WTC11 (cell line): Measurements from ENCODE around the gene ZNF175. TPM values are rescaled to one million over a fixed set of nuclear protein-coding genes. Genes with fewer than 3 reads are reported as not detected.

Experiments
- ATAC-seq: fragments of 200-7000 bp; cut with Tn5 transposase; 2 replicates; pipeline ENCODE4 v1.10.0; 2021; ENCODE audit warnings: mild to moderate bottlenecking, moderate library complexity
- CTCF ChIA-PET: fragments of 300-600 bp; sonication (Branson Sonifier 250); formaldehyde crosslinking; loops from one replicate; lab custom pipeline; 2021; ENCODE audit warnings: antibody characterized with exemption; lab: Charles Lee
- POLR2A ChIA-PET: fragments of 350-600 bp; sonication (Branson Sonifier 250); formaldehyde crosslinking; loops from one replicate; lab custom pipeline; 2021; ENCODE audit warnings: antibody characterized with exemption; lab: Charles Lee
- DNase-seq: peaks from one replicate; pipeline ENCODE4 v3.0.0; 2021; ENCODE audit warnings: low spot score
- H3K27ac Mint-ChIP-seq: 2 replicates; pipeline ENCODE4 v1.8.0; 2021; ENCODE audit warnings: mixed read lengths
- H3K27me3 Mint-ChIP-seq: 2 replicates; pipeline ENCODE4 v1.8.0; 2021; ENCODE audit warnings: low read depth, mild to moderate bottlenecking, moderate library complexity, mixed read lengths
- H3K36me3 Mint-ChIP-seq: 2 replicates; pipeline ENCODE4 v1.8.0; 2021; ENCODE audit warnings: mixed read lengths
- H3K4me1 Mint-ChIP-seq: 2 replicates; pipeline ENCODE4 v1.8.0; 2022; ENCODE audit warnings: mixed read lengths
- H3K4me3 Mint-ChIP-seq: 2 replicates; pipeline ENCODE4 v1.8.0; 2021; ENCODE audit warnings: mild to moderate bottlenecking, moderate library complexity, mixed read lengths
- H3K9me3 Mint-ChIP-seq: 2 replicates; pipeline ENCODE4 v1.8.0; 2021; ENCODE audit warnings: mixed read lengths
- ATF1 ChIP-seq: sonication (generic); formaldehyde crosslinking; IDR thresholded peaks from 2 replicates; pipeline ENCODE4 v1.8.1; 2023; ENCODE audit warnings: mild to moderate bottlenecking, moderate library complexity, missing genetic modification reagents
- ESRRA ChIP-seq: sonication (generic); formaldehyde crosslinking; IDR thresholded peaks from 2 replicates; pipeline ENCODE4 v1.8.1; 2022; ENCODE audit warnings: mild to moderate bottlenecking, missing genetic modification reagents, borderline replicate concordance
- ETV6 ChIP-seq: sonication (generic); formaldehyde crosslinking; IDR thresholded peaks from 2 replicates; pipeline ENCODE4 v1.8.1; 2022; ENCODE audit warnings: mild to moderate bottlenecking, missing genetic modification reagents
- FOXP4 ChIP-seq: sonication (generic); formaldehyde crosslinking; IDR thresholded peaks from 2 replicates; pipeline ENCODE4 v1.8.0; 2022; ENCODE audit warnings: mild to moderate bottlenecking, missing genetic modification reagents
- GTF2I ChIP-seq: fragments of 250-450 bp; sonication (Bioruptor Pico); conservative IDR thresholded peaks from 2 replicates; pipeline ENCODE4 v1.4.0; 2021; ENCODE audit warnings: mild to moderate bottlenecking
- MLX ChIP-seq: sonication (generic); formaldehyde crosslinking; IDR thresholded peaks from 2 replicates; pipeline ENCODE4 v1.8.1; 2023; ENCODE audit warnings: mild to moderate bottlenecking, missing genetic modification reagents, moderate library complexity
- RELA ChIP-seq: sonication (generic); formaldehyde crosslinking; IDR thresholded peaks from 2 replicates; pipeline ENCODE4 v1.8.1; 2022; ENCODE audit warnings: missing genetic modification reagents, mild to moderate bottlenecking, borderline replicate concordance
- SOX15 ChIP-seq: fragments of 250-450 bp; sonication (Bioruptor Pico); IDR thresholded peaks from 2 replicates; pipeline ENCODE4 v1.9.0; 2021; ENCODE audit warnings: mild to moderate bottlenecking
- STAT6 ChIP-seq: sonication (generic); formaldehyde crosslinking; conservative IDR thresholded peaks from 2 replicates; pipeline ENCODE4 v1.8.1; 2023; ENCODE audit warnings: mild to moderate bottlenecking, low read depth, missing genetic modification reagents, moderate library complexity
- TEAD1 ChIP-seq: sonication (generic); formaldehyde crosslinking; IDR thresholded peaks from 2 replicates; pipeline ENCODE4 v1.8.0; 2022; ENCODE audit warnings: mild to moderate bottlenecking, missing genetic modification reagents
- TP53 ChIP-seq: sonication (generic); formaldehyde crosslinking; IDR thresholded peaks from 2 replicates; pipeline ENCODE4 v1.8.1; 2023; ENCODE audit warnings: mild to moderate bottlenecking, missing genetic modification reagents
- ZNF425 ChIP-seq: fragments of 250-450 bp; sonication (Bioruptor Pico); conservative IDR thresholded peaks from 2 replicates; pipeline ENCODE4 v1.9.0; 2021; ENCODE audit warnings: mild to moderate bottlenecking
- total RNA-seq: library from RNA; stranded (reverse); gene quantifications from 3 replicates; pipeline ENCODE4 v1.2.3, GENCODE V29; 2021
- TF ChIP-seq, protein P1 (sequence below): fragments of 250-450 bp; sonication (Bioruptor Pico); IDR thresholded peaks from 2 replicates; pipeline ENCODE4 v1.9.0; 2021; ENCODE audit warnings: mild to moderate bottlenecking, borderline replicate concordance
- TF ChIP-seq, protein P2 (sequence below): sonication (generic); formaldehyde crosslinking; IDR thresholded peaks from 2 replicates; pipeline ENCODE4 v1.8.1; 2022; ENCODE audit warnings: low read depth, mild to moderate bottlenecking, moderate library complexity, missing genetic modification reagents, borderline replicate concordance
- TF ChIP-seq, protein P3 (sequence below): sonication (generic); formaldehyde crosslinking; IDR thresholded peaks from 2 replicates; pipeline ENCODE4 v1.8.0; 2023; ENCODE audit warnings: missing genetic modification reagents, mild to moderate bottlenecking, borderline replicate concordance
- TF ChIP-seq, protein P4 (sequence below): sonication (generic); formaldehyde crosslinking; IDR thresholded peaks from 2 replicates; pipeline ENCODE4 v1.8.1; 2022; ENCODE audit warnings: mild to moderate bottlenecking, moderate library complexity, missing genetic modification reagents

The ZNF175 gene
- total RNA-seq, 1 experiment from 2014 or later: 10.9 TPM

- CTCF ChIA-PET: interaction anchor here (1.1 to 1.8 kb wide), 3 partner anchors 12 to 132 kb away, joined by 4 to 12 read pairs (median 7); no protein-coding TSS in a partner anchor
- no peaks in the 10 kb centered on the region for H3K36me3 Mint-ChIP-seq
- H3K4me3 Mint-ChIP-seq: peak overlapping the region; percentile 15; the same call in 1 of the 2 replicates
- H3K27ac Mint-ChIP-seq: no peak overlapping the region
- H3K4me1 Mint-ChIP-seq: peaks cover 3% of the 10 kb centered on the region
- ATAC-seq: peak; percentile 99
- H3K9me3 Mint-ChIP-seq: peaks cover 2% of the 10 kb centered on the region; the same call in 1 of the 2 replicates
- H3K27me3 Mint-ChIP-seq: peaks cover 38% of the 10 kb centered on the region
- peak; percentile 97 for DNase-seq
- POLR2A ChIA-PET: no interaction called here
- TF ChIP-seq, protein P1, sequence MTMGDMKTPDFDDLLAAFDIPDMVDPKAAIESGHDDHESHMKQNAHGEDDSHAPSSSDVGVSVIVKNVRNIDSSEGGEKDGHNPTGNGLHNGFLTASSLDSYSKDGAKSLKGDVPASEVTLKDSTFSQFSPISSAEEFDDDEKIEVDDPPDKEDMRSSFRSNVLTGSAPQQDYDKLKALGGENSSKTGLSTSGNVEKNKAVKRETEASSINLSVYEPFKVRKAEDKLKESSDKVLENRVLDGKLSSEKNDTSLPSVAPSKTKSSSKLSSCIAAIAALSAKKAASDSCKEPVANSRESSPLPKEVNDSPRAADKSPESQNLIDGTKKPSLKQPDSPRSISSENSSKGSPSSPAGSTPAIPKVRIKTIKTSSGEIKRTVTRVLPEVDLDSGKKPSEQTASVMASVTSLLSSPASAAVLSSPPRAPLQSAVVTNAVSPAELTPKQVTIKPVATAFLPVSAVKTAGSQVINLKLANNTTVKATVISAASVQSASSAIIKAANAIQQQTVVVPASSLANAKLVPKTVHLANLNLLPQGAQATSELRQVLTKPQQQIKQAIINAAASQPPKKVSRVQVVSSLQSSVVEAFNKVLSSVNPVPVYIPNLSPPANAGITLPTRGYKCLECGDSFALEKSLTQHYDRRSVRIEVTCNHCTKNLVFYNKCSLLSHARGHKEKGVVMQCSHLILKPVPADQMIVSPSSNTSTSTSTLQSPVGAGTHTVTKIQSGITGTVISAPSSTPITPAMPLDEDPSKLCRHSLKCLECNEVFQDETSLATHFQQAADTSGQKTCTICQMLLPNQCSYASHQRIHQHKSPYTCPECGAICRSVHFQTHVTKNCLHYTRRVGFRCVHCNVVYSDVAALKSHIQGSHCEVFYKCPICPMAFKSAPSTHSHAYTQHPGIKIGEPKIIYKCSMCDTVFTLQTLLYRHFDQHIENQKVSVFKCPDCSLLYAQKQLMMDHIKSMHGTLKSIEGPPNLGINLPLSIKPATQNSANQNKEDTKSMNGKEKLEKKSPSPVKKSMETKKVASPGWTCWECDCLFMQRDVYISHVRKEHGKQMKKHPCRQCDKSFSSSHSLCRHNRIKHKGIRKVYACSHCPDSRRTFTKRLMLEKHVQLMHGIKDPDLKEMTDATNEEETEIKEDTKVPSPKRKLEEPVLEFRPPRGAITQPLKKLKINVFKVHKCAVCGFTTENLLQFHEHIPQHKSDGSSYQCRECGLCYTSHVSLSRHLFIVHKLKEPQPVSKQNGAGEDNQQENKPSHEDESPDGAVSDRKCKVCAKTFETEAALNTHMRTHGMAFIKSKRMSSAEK (CRISPR knock-in tag): no peak
- TF ChIP-seq ATF1 (CRISPR knock-in tag): no peak
- TF ChIP-seq, protein P2, sequence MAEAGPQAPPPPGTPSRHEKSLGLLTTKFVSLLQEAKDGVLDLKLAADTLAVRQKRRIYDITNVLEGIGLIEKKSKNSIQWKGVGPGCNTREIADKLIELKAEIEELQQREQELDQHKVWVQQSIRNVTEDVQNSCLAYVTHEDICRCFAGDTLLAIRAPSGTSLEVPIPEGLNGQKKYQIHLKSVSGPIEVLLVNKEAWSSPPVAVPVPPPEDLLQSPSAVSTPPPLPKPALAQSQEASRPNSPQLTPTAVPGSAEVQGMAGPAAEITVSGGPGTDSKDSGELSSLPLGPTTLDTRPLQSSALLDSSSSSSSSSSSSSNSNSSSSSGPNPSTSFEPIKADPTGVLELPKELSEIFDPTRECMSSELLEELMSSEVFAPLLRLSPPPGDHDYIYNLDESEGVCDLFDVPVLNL (CRISPR knock-in tag): 0 out of 2 replicates have a peak, but pooled peaks have one; percentile 19
- TF ChIP-seq, protein P3, sequence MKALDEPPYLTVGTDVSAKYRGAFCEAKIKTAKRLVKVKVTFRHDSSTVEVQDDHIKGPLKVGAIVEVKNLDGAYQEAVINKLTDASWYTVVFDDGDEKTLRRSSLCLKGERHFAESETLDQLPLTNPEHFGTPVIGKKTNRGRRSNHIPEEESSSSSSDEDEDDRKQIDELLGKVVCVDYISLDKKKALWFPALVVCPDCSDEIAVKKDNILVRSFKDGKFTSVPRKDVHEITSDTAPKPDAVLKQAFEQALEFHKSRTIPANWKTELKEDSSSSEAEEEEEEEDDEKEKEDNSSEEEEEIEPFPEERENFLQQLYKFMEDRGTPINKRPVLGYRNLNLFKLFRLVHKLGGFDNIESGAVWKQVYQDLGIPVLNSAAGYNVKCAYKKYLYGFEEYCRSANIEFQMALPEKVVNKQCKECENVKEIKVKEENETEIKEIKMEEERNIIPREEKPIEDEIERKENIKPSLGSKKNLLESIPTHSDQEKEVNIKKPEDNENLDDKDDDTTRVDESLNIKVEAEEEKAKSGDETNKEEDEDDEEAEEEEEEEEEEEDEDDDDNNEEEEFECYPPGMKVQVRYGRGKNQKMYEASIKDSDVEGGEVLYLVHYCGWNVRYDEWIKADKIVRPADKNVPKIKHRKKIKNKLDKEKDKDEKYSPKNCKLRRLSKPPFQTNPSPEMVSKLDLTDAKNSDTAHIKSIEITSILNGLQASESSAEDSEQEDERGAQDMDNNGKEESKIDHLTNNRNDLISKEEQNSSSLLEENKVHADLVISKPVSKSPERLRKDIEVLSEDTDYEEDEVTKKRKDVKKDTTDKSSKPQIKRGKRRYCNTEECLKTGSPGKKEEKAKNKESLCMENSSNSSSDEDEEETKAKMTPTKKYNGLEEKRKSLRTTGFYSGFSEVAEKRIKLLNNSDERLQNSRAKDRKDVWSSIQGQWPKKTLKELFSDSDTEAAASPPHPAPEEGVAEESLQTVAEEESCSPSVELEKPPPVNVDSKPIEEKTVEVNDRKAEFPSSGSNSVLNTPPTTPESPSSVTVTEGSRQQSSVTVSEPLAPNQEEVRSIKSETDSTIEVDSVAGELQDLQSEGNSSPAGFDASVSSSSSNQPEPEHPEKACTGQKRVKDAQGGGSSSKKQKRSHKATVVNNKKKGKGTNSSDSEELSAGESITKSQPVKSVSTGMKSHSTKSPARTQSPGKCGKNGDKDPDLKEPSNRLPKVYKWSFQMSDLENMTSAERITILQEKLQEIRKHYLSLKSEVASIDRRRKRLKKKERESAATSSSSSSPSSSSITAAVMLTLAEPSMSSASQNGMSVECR (CRISPR knock-in tag): peak; percentile 99
- TF ChIP-seq ESRRA (CRISPR knock-in tag): peak; percentile 65; the same call in 1 of the 2 replicates
- TF ChIP-seq MLX: no peak
- TF ChIP-seq TP53 (CRISPR knock-in tag): no peak
- 0 out of 2 replicates have a peak, but pooled peaks have one; percentile 42 for TF ChIP-seq RELA (CRISPR knock-in tag)
- TF ChIP-seq ZNF425 (CRISPR knock-in tag): no peak
- no peak for TF ChIP-seq STAT6 (CRISPR knock-in tag)
- TF ChIP-seq ETV6 (CRISPR knock-in tag): peak; percentile 95; the same call in 1 of the 2 replicates
- TF ChIP-seq GTF2I (CRISPR knock-in tag): no peak
- TF ChIP-seq, protein P4, sequence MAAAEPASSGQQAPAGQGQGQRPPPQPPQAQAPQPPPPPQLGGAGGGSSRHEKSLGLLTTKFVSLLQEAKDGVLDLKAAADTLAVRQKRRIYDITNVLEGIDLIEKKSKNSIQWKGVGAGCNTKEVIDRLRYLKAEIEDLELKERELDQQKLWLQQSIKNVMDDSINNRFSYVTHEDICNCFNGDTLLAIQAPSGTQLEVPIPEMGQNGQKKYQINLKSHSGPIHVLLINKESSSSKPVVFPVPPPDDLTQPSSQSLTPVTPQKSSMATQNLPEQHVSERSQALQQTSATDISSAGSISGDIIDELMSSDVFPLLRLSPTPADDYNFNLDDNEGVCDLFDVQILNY: 0 out of 2 replicates have a peak, but pooled peaks have one; percentile 45
- no peak for TF ChIP-seq SOX15 (CRISPR knock-in tag)
- TF ChIP-seq FOXP4 (CRISPR knock-in tag): peak; percentile 97
- TF ChIP-seq TEAD1 (CRISPR knock-in tag): peak; percentile 95
Measured at GRCh38 chr19:51552996-51553725, 17.9 kb upstream of the ZNF175 start.
